Fibroblast of lung (primary cell): ENCODE measurements around the gene GAS7. TPM values are rescaled to one million over a fixed set of nuclear protein-coding genes. Genes with fewer than 3 reads are reported as not detected.

Experiments used
- DNase-seq, 2 donors: peaks; one replicate each; pipeline versions ENCODE4 v3.0.0 to v3.0.0-alpha.2; 2010; ENCODE audit warnings: low read depth in 2 of 2
- H2AFZ ChIP-seq: 2 replicates; pipeline ENCODE4 v1.5.1; 2012; ENCODE audit warnings: low read length, control low read depth, inconsistent platforms
- H3K27ac ChIP-seq: 2 replicates; pipeline ENCODE4 v1.5.1; 2011; ENCODE audit warnings: low read length, control low read depth; ENCODE audit not compliant: insufficient read depth
- H3K27me3 ChIP-seq: 2 replicates; pipeline ENCODE4 v1.5.1; 2011; ENCODE audit warnings: mild to moderate bottlenecking, low read length; ENCODE audit not compliant: control insufficient read depth, insufficient read depth
- H3K36me3 ChIP-seq: 2 replicates; pipeline ENCODE4 v1.5.1; 2011; ENCODE audit warnings: low read length; ENCODE audit not compliant: control insufficient read depth, insufficient read depth
- H3K4me1 ChIP-seq: 2 replicates; pipeline ENCODE4 v1.5.1; 2011; ENCODE audit warnings: low read length; ENCODE audit not compliant: control insufficient read depth, insufficient read depth; ENCODE audit errors: extremely low read depth
- H3K4me2 ChIP-seq: 2 replicates; pipeline ENCODE4 v1.5.1; 2011; ENCODE audit warnings: low read length, control low read depth; ENCODE audit not compliant: insufficient read depth; ENCODE audit errors: extremely low read depth
- H3K4me3 ChIP-seq, 4 experiments: fragments of 200-600 bp in 1 of 4; sonication (generic) in 1 of 4; replicated peaks in 1 of 4; 2 replicates each; pipeline ENCODE4 v1.5.1; 2011 to 2016; ENCODE audit warnings: low read length in 4 of 4, low read depth in 3 of 4, mild to moderate bottlenecking in 3 of 4, control low read depth in 2 of 4, inconsistent platforms in 1 of 4, mixed read lengths in 1 of 4; ENCODE audit not compliant: insufficient read depth in 1 of 4; ENCODE audit errors: control extremely low read depth in 1 of 4
- H3K79me2 ChIP-seq: 2 replicates; pipeline ENCODE4 v1.5.1; 2012; ENCODE audit warnings: mild to moderate bottlenecking, low read length, inconsistent platforms; ENCODE audit not compliant: control insufficient read depth, insufficient read depth
- H3K9ac ChIP-seq: 2 replicates; pipeline ENCODE4 v1.5.1; 2011; ENCODE audit warnings: mild to moderate bottlenecking, low read length, control low read depth; ENCODE audit not compliant: insufficient read depth
- H3K9me3 ChIP-seq: 2 replicates; pipeline ENCODE4 v1.5.1; 2012; ENCODE audit warnings: low read depth, low read length; ENCODE audit not compliant: control insufficient read depth, insufficient read depth
- H4K20me1 ChIP-seq: 2 replicates; pipeline ENCODE4 v1.5.1; 2011; ENCODE audit warnings: low read length; ENCODE audit not compliant: control insufficient read depth, insufficient read depth; ENCODE audit errors: extremely low read depth
- CTCF ChIP-seq, 2 donors: IDR thresholded peaks in 1 of 2; conservative IDR thresholded peaks in 1 of 2; 1 replicate in 1 of 2; 2 replicates in 1 of 2; pipeline ENCODE4 v1.5.1; 2011 to 2012; ENCODE audit warnings: low read length in 2 of 2, control low read depth in 1 of 2, inconsistent platforms in 1 of 2, low read depth in 1 of 2, mild to moderate bottlenecking in 1 of 2
- EZH2 ChIP-seq: IDR thresholded peaks from 2 replicates; pipeline ENCODE4 v1.5.1; 2012; ENCODE audit warnings: low read length, control low read depth, mild to moderate bottlenecking; ENCODE audit errors: missing control alignments
- polyA plus RNA-seq, 2 donors: library from polyadenylated mRNA; depleted of rRNA in 1 of 2; stranded (reverse) in 1 of 2; unstranded in 1 of 2; fragments of >200 nt; gene quantifications; 2 replicates each; pipeline ENCODE4 v1.2.1, GENCODE V29; 2011 to 2012; ENCODE audit warnings: missing spikeins in 1 of 2
- total RNA-seq: library from RNA; depleted of rRNA; stranded (reverse); fragments of >200 nt; gene quantifications from 2 replicates; pipeline ENCODE4 v1.2.1, GENCODE V29; 2014

GAS7 gene
- total and polyA plus RNA-seq, 2 donors (not counting 1 experiment from before 2014, with no cell fraction given): 0.58 to 2.6 TPM

- H3K9ac ChIP-seq: no peak overlapping the region
- no peak overlapping the region for H3K27ac ChIP-seq
- H2AFZ ChIP-seq: no peak overlapping the region
- no peaks in the 10 kb centered on the region for H4K20me1 ChIP-seq
- H3K4me2 ChIP-seq: no peak overlapping the region
- TF ChIP-seq EZH2 (no peak), CTCF (conservative IDR thresholded peaks at IDR 0.05 in 1 of 2, IDR thresholded peaks at IDR 0.05 in 1 of 2; ENCODE audit: low read depth in 1 of 2, low read length in 2 of 2) (peak in 1 of 2 donors; percentile 72)
- H3K9me3 ChIP-seq: no peaks in the 10 kb centered on the region
- no peaks in the 10 kb centered on the region for H3K36me3 ChIP-seq
- H3K4me3 ChIP-seq: no peak overlapping the region
- H3K4me1 ChIP-seq: no peaks in the 10 kb centered on the region
- no peak for DNase-seq
- no peaks in the 10 kb centered on the region for H3K27me3 ChIP-seq
- no peaks in the 10 kb centered on the region for H3K79me2 ChIP-seq
These were observed 308.3 kb downstream of the GAS7 start for GRCh38 chr17:9890124-9890523.

- Histone ChIP-seq H3K4me3 (no peak overlapping the region), H3K4me2 (no peak overlapping the region), H2AFZ (no peak overlapping the region), H3K9me3 (no peaks in the 10 kb centered on the region), H3K36me3 (no peaks in the 10 kb centered on the region), H3K27me3 (no peaks in the 10 kb centered on the region), H3K27ac (no peak overlapping the region), H4K20me1 (no peaks in the 10 kb centered on the region), H3K79me2 (no peaks in the 10 kb centered on the region), H3K9ac (no peak overlapping the region), H3K4me1 (no peaks in the 10 kb centered on the region)
- no peak for DNase-seq
- TF ChIP-seq CTCF (conservative IDR thresholded peaks at IDR 0.05 in 1 of 2, IDR thresholded peaks at IDR 0.05 in 1 of 2; ENCODE audit: low read depth in 1 of 2, low read length in 2 of 2): no peak
- no peak for TF ChIP-seq EZH2
These were observed 310.9 kb downstream of the GAS7 start for GRCh38 chr17:9887508-9887907.

DNA sequence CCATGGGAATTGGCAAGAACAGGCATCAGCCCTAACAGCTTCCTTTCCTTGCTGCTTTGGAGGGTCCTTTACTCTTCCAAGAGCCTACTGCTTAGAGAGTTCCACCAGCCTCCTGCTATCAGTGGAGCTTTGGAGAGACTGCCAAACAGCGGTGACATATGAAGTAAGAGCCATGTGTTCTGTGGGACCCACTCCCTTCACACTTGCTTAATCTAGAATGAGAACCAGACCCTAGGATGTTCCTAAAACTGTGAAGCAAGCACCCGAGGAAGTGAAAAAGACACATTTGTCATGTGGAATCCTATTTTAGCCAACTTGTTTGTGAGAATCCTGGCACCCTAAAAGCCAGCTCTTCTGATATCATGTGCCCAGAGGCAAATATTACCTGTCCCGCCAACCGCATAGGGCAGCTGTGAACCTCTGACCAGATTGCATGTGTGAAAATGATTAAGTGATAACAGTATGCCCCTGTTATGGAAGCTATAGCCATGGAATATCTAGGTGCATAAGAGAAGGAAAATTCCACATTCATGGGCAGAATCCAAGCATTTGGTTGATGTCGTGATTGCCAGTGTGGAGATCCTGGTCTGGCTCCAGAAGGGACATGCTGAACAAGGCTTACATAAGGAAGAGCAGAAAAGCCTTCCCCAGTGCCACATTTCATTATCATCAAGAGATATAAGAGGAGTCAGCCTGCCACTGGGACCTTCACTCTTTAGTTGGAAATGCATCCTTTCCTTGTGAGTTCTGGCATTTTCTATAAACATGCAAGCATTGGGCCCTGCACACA is 312.1 kb downstream of the GAS7 start:
- no peaks in the 10 kb centered on the region for H3K79me2 ChIP-seq
- DNase-seq: no peak
- H3K9me3 ChIP-seq: no peaks in the 10 kb centered on the region
- no peak overlapping the region for H3K4me3 ChIP-seq
- no peaks in the 10 kb centered on the region for H3K36me3 ChIP-seq
- no peaks in the 10 kb centered on the region for H3K4me1 ChIP-seq
- no peaks in the 10 kb centered on the region for H4K20me1 ChIP-seq
- H3K9ac ChIP-seq: no peak overlapping the region
- TF ChIP-seq CTCF (conservative IDR thresholded peaks at IDR 0.05 in 1 of 2, IDR thresholded peaks at IDR 0.05 in 1 of 2; ENCODE audit: low read depth in 1 of 2, low read length in 2 of 2) (no peak), EZH2 (no peak)
- H3K4me2 ChIP-seq: no peak overlapping the region
- no peaks in the 10 kb centered on the region for H3K27me3 ChIP-seq
- H2AFZ ChIP-seq: no peak overlapping the region
- H3K27ac ChIP-seq: no peak overlapping the region
